Measurements from ENCODE around the gene CD55. TPM values are rescaled to one million over a fixed set of nuclear protein-coding genes. Genes with fewer than 3 reads are reported as not detected.

Gene CD55
- total and polyA plus RNA-seq, 12 donors, result 76.1 to 600 (median 244) TPM

DNA sequence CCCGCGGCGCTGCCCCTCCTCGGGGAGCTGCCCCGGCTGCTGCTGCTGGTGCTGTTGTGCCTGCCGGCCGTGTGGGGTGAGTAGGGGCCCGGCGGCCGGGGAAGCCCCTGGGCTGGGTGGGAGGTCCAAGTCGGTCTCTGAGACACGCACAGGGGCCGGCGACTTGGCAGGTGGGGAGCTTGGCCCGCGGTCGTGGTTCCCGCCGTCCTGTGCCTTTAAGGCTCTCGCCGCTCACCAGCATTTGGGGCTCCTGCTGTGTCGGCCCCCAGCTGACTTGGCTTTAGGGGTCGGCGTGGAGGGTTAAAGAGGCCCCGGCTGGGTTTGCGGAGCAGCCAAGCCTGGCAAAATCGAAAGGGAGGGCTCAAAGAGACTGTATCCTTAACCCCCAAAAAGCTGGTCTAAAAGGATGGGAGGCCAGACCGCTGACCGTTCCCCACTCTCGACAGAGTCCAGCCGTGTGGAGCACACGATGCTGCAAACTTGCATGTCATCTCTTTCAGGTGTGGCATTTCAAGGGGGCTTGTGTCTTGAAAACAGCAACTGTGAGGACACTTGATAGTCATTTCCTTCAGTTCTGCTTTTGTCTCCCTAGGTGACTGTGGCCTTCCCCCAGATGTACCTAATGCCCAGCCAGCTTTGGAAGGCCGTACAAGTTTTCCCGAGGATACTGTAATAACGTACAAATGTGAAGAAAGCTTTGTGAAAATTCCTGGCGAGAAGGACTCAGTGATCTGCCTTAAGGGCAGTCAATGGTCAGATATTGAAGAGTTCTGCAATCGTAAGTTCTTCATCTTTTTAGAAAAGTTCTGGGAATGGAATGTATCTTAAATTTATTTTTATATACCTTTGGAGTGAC lies 540 bp downstream of the CD55 start:
- Histone ChIP-seq H3K4me3 (peak overlapping the region; percentile 48 to 87 (median 75)), H3K27ac (peak overlapping the region; percentile 63 to 94 (median 92)), H3K4me1 (replicated peaks in 1 of 2) (peaks cover 19 to 45% of the 10 kb centered on the region in 2 donors), H3K36me3 (replicated peaks in 1 of 2) (peaks cover 0 to 27% of the 10 kb centered on the region in 2 donors), H3K27me3 (no peaks in the 10 kb centered on the region), H3K9me3 (replicated peaks in 1 of 3) (no peaks in the 10 kb centered on the region)
- peak in 1 of 7 donors; percentile 19 for DNase-seq
- no peak for TF ChIP-seq POLR2A (IDR thresholded peaks at IDR 0.05)
- TF ChIP-seq, protein P1, sequence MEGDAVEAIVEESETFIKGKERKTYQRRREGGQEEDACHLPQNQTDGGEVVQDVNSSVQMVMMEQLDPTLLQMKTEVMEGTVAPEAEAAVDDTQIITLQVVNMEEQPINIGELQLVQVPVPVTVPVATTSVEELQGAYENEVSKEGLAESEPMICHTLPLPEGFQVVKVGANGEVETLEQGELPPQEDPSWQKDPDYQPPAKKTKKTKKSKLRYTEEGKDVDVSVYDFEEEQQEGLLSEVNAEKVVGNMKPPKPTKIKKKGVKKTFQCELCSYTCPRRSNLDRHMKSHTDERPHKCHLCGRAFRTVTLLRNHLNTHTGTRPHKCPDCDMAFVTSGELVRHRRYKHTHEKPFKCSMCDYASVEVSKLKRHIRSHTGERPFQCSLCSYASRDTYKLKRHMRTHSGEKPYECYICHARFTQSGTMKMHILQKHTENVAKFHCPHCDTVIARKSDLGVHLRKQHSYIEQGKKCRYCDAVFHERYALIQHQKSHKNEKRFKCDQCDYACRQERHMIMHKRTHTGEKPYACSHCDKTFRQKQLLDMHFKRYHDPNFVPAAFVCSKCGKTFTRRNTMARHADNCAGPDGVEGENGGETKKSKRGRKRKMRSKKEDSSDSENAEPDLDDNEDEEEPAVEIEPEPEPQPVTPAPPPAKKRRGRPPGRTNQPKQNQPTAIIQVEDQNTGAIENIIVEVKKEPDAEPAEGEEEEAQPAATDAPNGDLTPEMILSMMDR (IDR thresholded peaks at IDR 0.05), result no peak
- intact Hi-C loops (cut with DNase I), result loop anchor here in 1 of 2 donors (10.0 kb wide), 1 partner anchor 107 kb away; no protein-coding TSS in a partner anchor
- WGBS, 4 donors, result 1 to 2% (median 1%) methylated on average over 33 to 37 of the region's 37 CpGs

- Histone ChIP-seq H3K9me3 (replicated peaks in 1 of 3) (no peaks in the 10 kb centered on the region), H3K36me3 (replicated peaks in 1 of 2) (peaks cover 0 to 43% of the 10 kb centered on the region in 2 donors), H3K27me3 (no peaks in the 10 kb centered on the region), H3K4me1 (replicated peaks in 1 of 2) (peaks cover 10 to 29% of the 10 kb centered on the region in 2 donors), H3K27ac (peak overlapping the region in 1 of 5 donors; percentile 1), H3K4me3 (peak overlapping the region in 2 of 4 donors; percentile 70 to 87)
- intact Hi-C loops (cut with DNase I), result loop anchor here in 1 of 2 donors (10.0 kb wide), 1 partner anchor 109 kb away; no protein-coding TSS in a partner anchor
- WGBS, 4 donors, result 64 to 92% (median 75%) methylated on average over 5 of the region's 5 CpGs
- no peak for DNase-seq
- TF ChIP-seq, protein P1 (IDR thresholded peaks at IDR 0.05), result no peak
- no peak for TF ChIP-seq POLR2A (IDR thresholded peaks at IDR 0.05)
These were observed 2.1 kb downstream of the CD55 start for GRCh38 chr1:207323425-207324225.

- TF ChIP-seq POLR2A (IDR thresholded peaks at IDR 0.05), result no peak
- TF ChIP-seq, protein P1 (IDR thresholded peaks at IDR 0.05), result no peak
- no peak for DNase-seq
- Histone ChIP-seq H3K27me3 (no peaks in the 10 kb centered on the region), H3K4me3 (no peak overlapping the region), H3K9me3 (replicated peaks in 1 of 3) (no peaks in the 10 kb centered on the region), H3K27ac (no peak overlapping the region), H3K36me3 (replicated peaks in 1 of 2) (peaks cover 0 to 67% of the 10 kb centered on the region in 2 donors), H3K4me1 (replicated peaks in 1 of 2) (peaks cover 10 to 21% of the 10 kb centered on the region in 2 donors)
- intact Hi-C loops (cut with DNase I), result loop anchor here in 1 of 2 donors (10.0 kb wide), 1 partner anchor 113 kb away; no protein-coding TSS in a partner anchor
These were observed 6.5 kb downstream of the CD55 start for GRCh38 chr1:207328004-207328403.

Measured in adrenal gland (tissue), 12 donors.